GM11168 (cell line): ENCODE measurements around the gene HEG1.
"Not testable (repeated sequence)": the region's sequence is repeated elsewhere in the genome, so short reads cannot be mapped to it uniquely, and the experiment has no call there.

Source experiments
- in situ Hi-C: fragments of 300-500 bp; cut with MboI; formaldehyde crosslinking; loops from one replicate; pipeline ENCODE4 v1.12.0; 2022; ENCODE audit warnings: low sequenced_read_pairs; ENCODE audit not compliant: unreplicated experiment

Gene HEG1

GRCh38 chr3:125055913-125056745, at the start of gene HEG1:
Gene HEG1 (minus strand): TSS chr3:125055997. CDS start chr3:125055890, 107 bp downstream.
- in situ Hi-C loops: no loop called here

- in situ Hi-C loops: no loop called here
These were observed 49.3 kb upstream of the HEG1 start for GRCh38 chr3:125105116-125105515.

GRCh38 chr3:125104639-125105038, 48.8 kb upstream of the HEG1 start:
- in situ Hi-C loops: no loop called here

GRCh38 chr3:125103406-125103805, 47.6 kb upstream of the HEG1 start:
- in situ Hi-C loops: no loop called here

GRCh38 chr3:125102470-125102869, 46.7 kb upstream of the HEG1 start:
- in situ Hi-C loops: no loop called here

- in situ Hi-C loops: no loop called here
These were observed 43.0 kb upstream of the HEG1 start for GRCh38 chr3:125098611-125099291.

GRCh38 chr3:125090649-125091048, 34.9 kb upstream of the HEG1 start:
- in situ Hi-C loops: no loop called here

- in situ Hi-C loops: no loop called here
These were observed 32.1 kb upstream of the HEG1 start for GRCh38 chr3:125087768-125088391.

- in situ Hi-C loops: no loop called here
These were observed 29.4 kb upstream of the HEG1 start for GRCh38 chr3:125085166-125085565.

- in situ Hi-C loops: no loop called here
These were observed 28.0 kb upstream of the HEG1 start for GRCh38 chr3:125083776-125084175.

GRCh38 chr3:125082339-125082738, 26.5 kb upstream of the HEG1 start:
- in situ Hi-C loops: not testable (repeated sequence)

- in situ Hi-C loops: no loop called here
These were observed 24.3 kb upstream of the HEG1 start for GRCh38 chr3:125080077-125080476.

GRCh38 chr3:125079675-125080045, 23.9 kb upstream of the HEG1 start:
- in situ Hi-C loops: no loop called here

- in situ Hi-C loops: no loop called here
These were observed 23.3 kb upstream of the HEG1 start for GRCh38 chr3:125078951-125079674.

GRCh38 chr3:125077864-125078263, 22.1 kb upstream of the HEG1 start:
- in situ Hi-C loops: no loop called here

GRCh38 chr3:125076464-125076863, 20.7 kb upstream of the HEG1 start:
- in situ Hi-C loops: no loop called here

- in situ Hi-C loops: no loop called here
These were observed 19.9 kb upstream of the HEG1 start for GRCh38 chr3:125075738-125076137.

- in situ Hi-C loops: no loop called here
These were observed 17.7 kb upstream of the HEG1 start for GRCh38 chr3:125073390-125073905.

GRCh38 chr3:125072749-125073389, 17.1 kb upstream of the HEG1 start:
- in situ Hi-C loops: no loop called here

- in situ Hi-C loops: no loop called here
These were observed 16.5 kb upstream of the HEG1 start for GRCh38 chr3:125072301-125072700.
